ENCODE results near the gene ATP8B3. TPM values are rescaled to one million over a fixed set of nuclear protein-coding genes. Genes with fewer than 3 reads are reported as not detected.

ATP8B3 gene
- total RNA-seq, 2 donors from 2014 or later: 11.7 to 28.7 TPM

DNA sequence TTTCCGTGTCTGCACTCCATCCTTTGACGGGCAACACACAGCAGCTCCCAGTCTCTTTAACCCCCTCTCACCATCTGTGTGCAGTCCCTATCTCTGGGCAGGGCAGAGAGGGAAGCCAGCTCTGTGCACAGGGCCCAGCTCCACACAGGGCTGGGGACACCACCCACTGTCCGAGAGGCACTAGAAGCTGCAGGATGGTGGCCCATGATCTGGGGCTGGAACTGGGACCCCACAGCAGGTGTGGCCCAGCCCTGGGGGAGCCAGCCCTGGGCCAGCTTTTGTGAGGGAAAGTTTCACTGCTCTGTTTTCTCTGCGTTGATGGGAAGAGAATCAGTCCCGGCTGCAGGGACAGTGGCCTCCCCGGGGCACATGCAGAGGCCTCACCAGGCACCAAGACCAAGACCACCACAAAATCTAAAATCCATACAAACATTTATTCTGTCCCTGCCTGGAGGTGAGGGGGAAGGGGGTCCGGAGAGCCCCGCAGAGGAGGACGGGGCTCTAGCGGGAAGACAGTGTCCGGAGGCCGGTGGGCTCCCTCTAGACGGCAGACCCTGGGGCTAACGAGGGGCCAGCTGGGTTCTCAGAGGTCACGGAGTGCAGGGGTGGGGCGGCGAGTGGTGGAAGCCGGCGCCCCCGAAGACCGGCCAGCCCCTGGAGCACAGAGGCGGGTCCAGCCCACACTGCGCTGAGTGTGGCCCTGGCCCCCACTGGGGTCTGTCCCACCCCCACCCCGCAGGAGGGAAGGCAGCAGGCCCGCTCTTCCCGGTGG is 2.9 kb upstream of the ATP8B3 start:
- Mint-ChIP-seq H3K36me3 (peaks cover 0 to under 1% of the 10 kb centered on the region in 2 donors), H3K27ac (no peak overlapping the region), H3K9me3 (no peaks in the 10 kb centered on the region)
- DNase-seq (ENCODE audit: low spot score in 2 of 2) (no peak), ATAC-seq (no peak)

DNA sequence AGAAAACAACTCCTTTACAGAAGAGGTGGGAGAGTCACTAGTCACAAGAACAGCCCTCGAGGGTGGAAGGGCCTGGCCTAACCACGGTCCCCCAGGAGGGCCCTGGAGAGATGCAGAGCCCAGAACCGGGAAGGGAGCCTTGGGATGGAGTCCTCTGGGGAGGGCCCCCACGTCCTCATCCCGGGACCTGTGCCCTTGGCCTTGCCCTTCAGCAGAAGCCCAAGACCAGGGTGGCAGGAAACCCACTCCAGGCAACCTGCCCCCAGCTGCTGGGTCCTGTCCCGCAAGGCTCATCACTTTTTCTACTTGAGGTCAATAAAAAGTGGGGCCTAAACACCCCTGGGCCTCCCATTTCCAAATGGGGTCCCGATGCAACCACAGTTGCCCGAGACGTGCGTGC is 2.3 kb upstream of the ATP8B3 start:
- DNase-seq (ENCODE audit: low spot score in 2 of 2): no peak
- no peak for ATAC-seq
- H3K36me3 Mint-ChIP-seq: no peaks in the 10 kb centered on the region

DNA sequence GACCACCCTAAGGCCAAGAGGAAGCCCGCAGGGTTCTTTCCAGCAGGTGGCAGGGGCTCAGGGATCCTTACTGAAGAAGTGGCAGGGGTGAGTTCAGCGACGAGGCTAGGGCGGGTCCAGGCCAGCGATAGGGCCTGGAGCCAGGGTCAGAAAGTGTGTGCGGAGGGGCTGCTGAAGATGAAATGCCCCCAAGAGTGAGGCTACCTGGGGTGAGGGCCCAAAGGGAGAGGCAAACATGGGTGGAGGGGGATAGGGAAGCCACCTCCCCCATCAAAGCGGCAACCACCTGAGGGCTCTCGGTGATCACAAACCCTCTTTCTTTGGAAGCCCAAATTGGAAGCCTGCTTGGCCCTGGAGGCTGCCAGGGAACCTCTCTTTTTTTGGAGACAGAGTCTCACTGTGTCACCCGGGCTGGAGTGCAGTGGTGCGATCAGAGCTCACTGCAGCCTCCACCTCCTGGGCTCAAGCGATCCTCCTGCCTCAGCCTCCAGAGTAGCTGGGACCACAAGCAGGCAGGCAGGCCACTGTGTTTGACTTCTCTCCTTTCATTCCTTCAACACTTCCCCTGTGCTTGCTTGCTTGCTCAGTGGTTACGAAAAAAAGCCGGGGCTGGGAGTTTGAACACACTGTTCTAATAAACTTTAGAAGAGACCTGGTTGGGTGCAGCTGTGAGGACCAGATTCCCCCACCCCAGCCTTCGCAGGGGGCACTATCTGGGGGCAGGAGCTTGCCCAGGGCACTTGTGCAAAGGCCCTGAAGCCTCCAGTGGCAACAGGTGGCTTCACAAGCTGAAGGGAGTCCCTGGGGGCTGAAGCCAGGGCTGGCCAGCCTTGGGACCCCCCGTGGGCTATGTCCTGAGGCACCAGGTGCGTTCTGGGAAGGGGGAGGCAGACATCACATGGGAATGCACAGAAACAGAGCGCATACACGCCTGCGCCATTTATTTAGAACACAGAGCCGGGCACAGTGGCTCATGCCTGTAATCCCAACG is 1.4 kb upstream of the ATP8B3 start:
- Mint-ChIP-seq H3K9me3 (no peaks in the 10 kb centered on the region), H3K36me3 (no peaks in the 10 kb centered on the region), H3K27ac (peak overlapping the region; percentile 66 to 86)
- ATAC-seq: no peak
- DNase-seq (ENCODE audit: low spot score in 2 of 2): no peak

More for the DNA sequence above, 2.3 kb upstream of the ATP8B3 start:
- H3K27ac Mint-ChIP-seq: no peak overlapping the region
- no peaks in the 10 kb centered on the region for H3K9me3 Mint-ChIP-seq

DNA sequence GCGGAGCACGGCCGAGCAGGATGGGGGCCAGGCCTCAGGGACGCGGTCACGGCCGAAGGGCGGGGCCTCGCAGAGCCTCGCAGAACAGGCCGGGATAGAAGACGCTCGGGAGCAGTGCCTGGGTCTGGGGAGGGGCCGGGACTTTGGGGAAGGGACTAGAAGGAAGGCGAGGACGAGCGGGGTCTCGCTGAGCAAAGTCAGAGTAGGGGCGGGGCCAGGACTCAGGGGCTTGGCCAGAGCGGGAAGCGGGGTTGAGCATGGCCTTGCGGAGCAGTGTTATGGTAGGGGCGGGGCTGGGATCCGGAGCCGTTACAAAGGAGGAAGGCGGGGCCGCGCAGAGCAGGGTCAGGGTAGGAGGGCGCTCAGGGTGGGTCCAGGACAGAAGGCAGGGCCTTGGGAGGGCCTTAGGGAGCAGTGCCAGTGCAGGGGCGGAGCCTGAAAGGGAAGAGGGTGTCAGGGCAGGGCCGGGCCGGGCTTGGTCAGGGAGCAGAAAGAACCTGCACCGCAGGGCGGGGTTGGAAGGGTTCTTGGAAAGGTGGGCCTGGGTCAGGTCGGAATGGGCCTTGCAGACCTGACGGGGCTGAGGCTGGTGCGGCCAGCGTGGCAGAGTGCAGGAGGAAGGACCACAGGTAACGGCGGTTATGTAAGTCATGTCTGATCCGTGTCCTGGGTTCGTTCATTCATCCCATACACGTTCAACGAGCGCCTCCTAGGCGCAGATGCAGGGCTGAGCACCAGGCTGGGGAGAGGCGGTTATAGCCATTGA is 533 bp upstream of the ATP8B3 start:
- Mint-ChIP-seq H3K36me3 (no peaks in the 10 kb centered on the region), H3K9me3 (no peaks in the 10 kb centered on the region), H3K27ac (peak overlapping the region; percentile 66 to 86)
- DNase-seq (ENCODE audit: low spot score in 2 of 2): peak; percentile 88 to 89
- ATAC-seq: peak; percentile 84 to 91

DNA sequence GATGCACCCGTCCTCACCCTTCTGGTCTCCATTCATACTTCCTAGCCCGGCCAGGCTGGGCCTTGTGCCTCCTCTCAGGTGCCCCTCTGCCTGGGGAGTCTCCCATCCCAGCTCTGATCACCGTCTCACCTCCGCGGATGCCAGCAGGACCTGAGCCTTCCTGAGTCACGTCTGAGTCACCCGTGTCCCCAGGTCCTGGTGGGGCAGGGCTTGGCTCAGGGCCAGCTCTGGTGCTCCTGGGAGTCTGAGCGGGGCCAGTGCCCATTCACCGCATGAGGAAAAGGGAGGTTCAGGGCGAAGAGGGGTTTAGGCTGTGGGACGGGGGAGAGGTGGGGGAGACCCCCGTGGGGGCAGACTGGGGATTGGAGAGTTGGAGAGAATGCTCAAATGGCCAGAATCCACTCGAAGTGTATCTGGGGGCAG is 593 bp downstream of the ATP8B3 start:
- peak; percentile 51 to 84 for DNase-seq (ENCODE audit: low spot score in 2 of 2)
- peak overlapping the region in 1 of 2 donors; percentile 63 for H3K27ac Mint-ChIP-seq

DNA sequence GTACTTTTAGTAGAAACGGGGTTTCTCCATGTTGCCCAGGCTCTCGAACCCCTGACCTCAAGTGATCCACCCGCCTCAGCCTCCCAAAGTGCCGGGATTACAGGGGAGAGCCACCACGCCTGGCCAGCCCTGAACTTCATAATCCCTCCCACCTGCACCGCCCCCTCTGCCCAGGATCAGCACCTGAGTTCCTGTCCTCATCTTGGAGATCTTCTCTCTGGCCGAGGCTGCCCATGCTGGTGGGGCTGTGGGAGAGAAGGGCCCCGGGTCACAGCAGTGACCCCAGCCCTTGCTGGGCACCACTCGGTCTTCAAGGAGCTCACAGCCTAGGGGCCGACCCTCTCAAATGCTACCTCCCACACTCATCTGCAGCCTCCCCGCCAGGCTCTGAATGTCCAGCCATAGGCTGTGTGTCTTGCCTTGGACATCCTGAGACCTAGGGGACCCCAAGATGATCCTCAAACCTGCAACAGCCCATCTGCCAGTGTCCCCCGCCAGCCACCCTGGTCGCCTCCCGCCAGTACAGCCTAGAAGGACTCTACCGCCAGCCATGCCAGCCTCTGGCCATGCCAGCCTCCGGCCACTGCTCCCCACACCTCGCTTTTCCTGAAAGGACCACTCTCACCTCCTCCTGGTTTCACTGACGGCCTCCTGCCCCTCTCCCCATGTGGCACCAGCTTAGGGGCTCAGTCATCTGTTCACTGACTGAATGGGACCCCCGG is 1.5 kb downstream of the ATP8B3 start:
- Mint-ChIP-seq H3K27ac (peak overlapping the region in 1 of 2 donors; percentile 44), H3K9me3 (no peaks in the 10 kb centered on the region), H3K36me3 (no peaks in the 10 kb centered on the region)
- DNase-seq (ENCODE audit: low spot score in 2 of 2) (no peak), ATAC-seq (no peak)

More for the DNA sequence above, 593 bp downstream of the ATP8B3 start:
- peak in 1 of 2 donors; percentile 49 for ATAC-seq
- H3K9me3 Mint-ChIP-seq: no peaks in the 10 kb centered on the region
- no peaks in the 10 kb centered on the region for H3K36me3 Mint-ChIP-seq

DNA sequence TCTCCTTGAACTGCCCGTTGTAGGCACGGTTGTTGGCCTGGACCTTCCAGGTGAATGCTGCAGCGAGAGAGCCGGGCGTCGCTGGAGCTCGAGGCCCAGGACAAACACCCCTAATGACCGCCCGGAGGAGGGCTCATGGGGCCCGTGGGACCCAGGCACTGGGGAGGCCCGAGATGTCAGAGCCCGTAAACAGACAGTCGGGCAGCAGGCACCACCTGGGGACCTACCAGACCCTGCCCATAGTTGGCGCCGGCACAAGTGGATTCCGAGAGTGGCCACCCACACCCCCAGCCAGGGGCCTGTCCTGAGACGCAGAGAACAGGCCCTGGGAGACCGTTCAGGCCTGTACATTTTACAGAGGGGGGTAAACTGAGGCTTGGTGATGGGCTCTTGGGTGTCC is 2.4 kb downstream of the ATP8B3 start:
- ATAC-seq (no peak), DNase-seq (ENCODE audit: low spot score in 2 of 2) (no peak)
- Mint-ChIP-seq H3K27ac (no peak overlapping the region), H3K36me3 (no peaks in the 10 kb centered on the region), H3K9me3 (no peaks in the 10 kb centered on the region)

DNA sequence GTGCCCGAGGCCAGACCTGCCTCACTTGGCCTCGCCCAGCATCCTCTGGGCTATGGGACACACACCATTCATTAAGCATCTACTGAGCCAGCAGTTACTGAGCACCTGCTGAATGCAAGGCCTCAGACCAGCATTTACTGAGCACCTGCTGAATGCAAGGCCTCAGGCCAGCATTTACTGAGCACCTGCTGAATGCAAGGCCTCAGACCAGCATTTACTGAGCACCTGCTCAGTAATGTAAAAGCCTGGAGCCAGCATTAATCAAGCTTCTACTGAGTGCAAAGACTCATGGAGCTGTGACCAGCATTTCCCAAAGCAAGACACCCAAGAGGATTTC is 3.7 kb downstream of the ATP8B3 start:
- DNase-seq (ENCODE audit: low spot score in 2 of 2): no peak
- Mint-ChIP-seq H3K9me3 (no peaks in the 10 kb centered on the region), H3K36me3 (no peaks in the 10 kb centered on the region), H3K27ac (no peak overlapping the region)
- no peak for ATAC-seq

DNA sequence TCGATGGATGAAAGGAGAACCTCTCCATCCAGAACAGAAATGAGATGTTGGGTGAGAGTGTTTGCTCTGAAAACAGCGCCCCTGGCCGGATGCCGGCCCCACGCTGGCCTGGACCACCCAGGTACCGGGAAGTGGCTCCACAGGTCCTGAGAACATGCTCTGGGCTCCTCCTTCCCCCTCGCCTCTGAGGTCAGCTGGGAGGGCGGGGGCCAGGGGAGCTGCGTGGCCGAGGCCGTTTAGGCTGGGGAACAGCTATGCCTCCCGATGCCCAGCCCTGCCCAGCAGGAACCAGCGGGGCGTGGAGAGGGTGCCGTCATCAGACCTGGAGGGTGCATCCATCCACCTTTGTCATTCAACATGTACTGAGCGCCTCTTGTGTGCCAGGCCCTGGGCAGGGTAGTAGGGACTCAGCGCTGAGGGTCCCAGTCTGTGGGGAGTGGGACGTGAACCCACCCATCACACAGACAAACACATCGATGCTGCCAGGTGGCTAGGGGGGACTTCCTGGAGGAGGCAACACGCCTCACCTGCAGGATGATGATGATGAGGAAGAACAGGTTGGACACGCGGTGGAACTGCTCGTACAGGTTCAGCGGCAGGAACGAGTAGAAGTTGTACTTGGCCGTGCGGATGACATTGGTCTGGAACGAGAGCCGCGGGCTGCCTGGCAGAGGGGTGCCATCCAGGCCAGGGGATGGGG is 4.2 kb downstream of the ATP8B3 start:
- DNase-seq (ENCODE audit: low spot score in 2 of 2): no peak
- Mint-ChIP-seq H3K9me3 (no peaks in the 10 kb centered on the region), H3K27ac (no peak overlapping the region), H3K36me3 (no peaks in the 10 kb centered on the region)
- ATAC-seq: no peak

DNA sequence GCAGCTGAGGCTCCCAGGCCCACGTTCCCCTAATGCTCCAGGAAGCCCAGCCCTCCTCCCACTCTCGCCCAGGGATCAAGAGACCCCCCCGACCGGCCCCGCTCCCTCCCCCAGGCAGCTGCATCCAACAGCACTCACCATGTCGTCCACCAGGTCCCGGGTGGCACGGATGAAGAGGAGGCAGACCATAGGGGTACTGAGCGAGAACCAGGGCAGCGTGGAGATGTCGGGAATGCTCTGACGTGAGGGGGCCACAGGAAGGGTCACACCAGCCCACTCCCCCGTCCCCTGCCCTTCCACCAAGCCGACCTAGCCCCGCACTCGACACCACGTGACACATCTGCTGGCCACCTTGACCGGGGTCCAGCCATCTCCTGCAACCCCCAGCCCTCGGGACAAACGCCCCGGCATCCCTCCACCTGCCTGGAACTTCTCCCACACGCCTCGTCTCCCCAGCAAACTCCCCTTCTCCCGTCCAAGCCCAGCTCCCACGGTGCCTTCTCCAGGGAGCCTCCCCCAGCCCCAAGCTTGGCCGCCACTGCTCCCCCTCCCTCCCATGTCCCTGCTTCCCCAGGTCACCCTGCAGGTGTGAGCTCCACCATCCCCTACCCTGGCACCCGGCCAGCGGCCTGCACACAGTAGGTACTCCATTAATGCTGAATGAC is 4.9 kb downstream of the ATP8B3 start:
- Mint-ChIP-seq H3K27ac (no peak overlapping the region), H3K9me3 (no peaks in the 10 kb centered on the region), H3K36me3 (no peaks in the 10 kb centered on the region)
- ATAC-seq (no peak), DNase-seq (ENCODE audit: low spot score in 2 of 2) (no peak)

DNA sequence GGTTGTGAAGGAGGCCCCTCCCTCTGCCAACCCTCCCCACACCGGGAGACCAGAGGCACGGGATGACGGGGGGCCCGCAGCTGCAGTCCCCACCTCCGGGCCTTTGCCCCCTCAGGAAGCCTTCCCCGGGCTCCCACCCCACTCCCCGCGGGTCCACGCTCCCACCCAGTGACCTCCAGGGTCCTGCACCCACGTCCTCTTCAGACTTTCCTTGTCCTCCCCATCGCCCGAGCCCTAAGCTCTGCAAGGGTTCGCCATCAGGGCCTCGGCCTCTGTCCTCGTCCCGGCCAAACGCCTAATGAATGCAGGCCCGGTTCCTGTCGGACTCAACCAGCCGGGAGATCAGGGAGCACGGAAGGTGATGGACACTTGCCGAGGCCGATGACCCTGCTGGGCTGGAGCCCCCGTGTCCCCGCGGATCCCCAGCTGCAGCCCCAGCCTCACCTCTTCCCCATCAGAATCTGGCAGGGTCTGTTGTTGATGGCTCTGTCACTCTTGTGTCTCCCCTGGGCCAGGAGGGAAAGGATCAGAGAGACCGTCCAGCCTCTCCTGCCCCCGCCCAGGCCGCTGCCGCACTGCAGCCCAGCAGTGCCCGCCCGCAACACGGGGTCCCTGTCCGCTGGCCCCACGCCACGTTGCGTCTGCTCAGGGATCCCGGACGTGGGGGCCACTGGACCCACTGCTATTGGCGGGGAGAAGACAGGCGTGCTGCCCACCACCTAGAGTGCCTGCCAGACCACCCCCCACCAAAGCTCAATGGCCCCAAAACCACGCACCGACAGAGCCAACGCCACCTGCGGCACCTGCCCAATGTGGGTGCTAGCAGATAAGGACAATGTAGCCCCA is 5.7 kb downstream of the ATP8B3 start:
- Mint-ChIP-seq H3K9me3 (no peaks in the 10 kb centered on the region), H3K36me3 (no peaks in the 10 kb centered on the region), H3K27ac (no peak overlapping the region)
- DNase-seq (ENCODE audit: low spot score in 2 of 2): no peak
- no peak for ATAC-seq

DNA sequence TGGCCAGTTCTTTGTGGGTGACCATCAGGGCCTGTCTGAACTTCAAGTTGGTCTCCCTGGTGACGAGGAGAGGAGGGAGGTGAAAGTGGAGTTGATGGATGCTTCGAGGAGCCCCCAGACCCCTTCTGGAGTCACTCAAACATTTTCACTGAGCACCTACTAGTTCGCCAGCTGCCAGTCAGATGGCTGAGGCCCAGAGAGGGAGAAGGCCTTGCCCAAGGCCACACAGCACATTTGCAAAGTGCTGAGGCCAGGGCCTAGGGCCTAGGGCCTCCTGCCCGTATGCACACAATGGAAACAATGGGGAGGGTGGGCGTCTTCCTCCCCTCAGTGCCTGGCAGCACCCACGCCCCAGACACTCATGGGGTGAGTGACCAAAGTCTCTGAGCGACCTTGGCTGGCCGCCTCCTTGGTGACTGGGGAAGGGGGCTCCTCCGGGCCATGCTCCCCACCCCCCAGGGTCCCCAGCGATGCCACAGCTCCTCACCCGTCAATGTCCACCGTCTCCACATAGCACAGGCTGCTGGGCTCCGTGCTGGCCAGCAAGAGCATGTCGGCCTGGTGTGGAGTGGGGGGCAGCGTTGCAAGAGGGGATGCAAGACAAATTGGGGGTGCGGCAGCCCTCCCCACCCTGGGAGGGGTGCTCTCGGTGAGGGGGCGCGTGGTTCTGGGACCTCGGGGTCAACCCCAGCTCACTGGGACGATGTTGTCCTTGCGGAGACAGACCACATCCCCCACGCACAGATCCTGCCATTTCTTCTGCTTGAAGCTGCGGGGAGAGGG is 6.5 kb downstream of the ATP8B3 start:
- no peaks in the 10 kb centered on the region for H3K36me3 Mint-ChIP-seq
- ATAC-seq: no peak
- DNase-seq (ENCODE audit: low spot score in 2 of 2): no peak
- H3K9me3 Mint-ChIP-seq: no peaks in the 10 kb centered on the region
- no peak overlapping the region for H3K27ac Mint-ChIP-seq

DNA sequence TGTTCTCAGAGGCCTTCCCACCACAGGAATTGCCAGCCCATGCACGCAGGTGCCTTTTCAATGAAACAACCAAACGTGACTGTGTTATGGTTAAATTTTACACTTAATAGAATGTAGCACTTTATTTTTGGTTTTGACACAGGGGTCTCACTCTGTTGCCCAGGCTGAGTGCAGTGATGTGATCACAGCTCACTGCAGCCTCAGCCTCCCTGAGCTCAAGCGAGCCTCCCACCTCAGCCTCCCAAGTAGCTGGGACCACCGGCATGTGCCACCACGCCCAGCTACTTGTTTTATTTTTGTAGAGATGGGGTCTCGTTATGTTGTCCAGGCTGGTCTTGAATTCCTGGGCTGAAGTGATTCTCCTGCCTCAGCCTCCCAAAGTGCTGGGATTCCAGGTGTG is 7.2 kb downstream of the ATP8B3 start:
- no peaks in the 10 kb centered on the region for H3K36me3 Mint-ChIP-seq
- no peak for ATAC-seq
- H3K9me3 Mint-ChIP-seq: no peaks in the 10 kb centered on the region
- no peak overlapping the region for H3K27ac Mint-ChIP-seq
- no peak for DNase-seq (ENCODE audit: low spot score in 2 of 2)

Measured in activated naive CD4-positive, alpha-beta T cell treated with anti-CD3 and anti-CD28 coated beads, Interleukin-2, amount 50 U/mL, for 72 hours (primary cell).